ENCODE data around the gene PTGFRN.
"Not testable (repeated sequence)": the region's sequence is repeated elsewhere in the genome, so short reads cannot be mapped to it uniquely, and the experiment has no call there.

Gene PTGFRN

GRCh38 chr1:116971965-116972673, 62.4 kb downstream of the PTGFRN start:
- no peak for DNase-seq (ENCODE audit: low read depth)

GRCh38 chr1:116972674-116973030, 62.9 kb downstream of the PTGFRN start:
- DNase-seq (ENCODE audit: low read depth) = no peak

- DNase-seq (ENCODE audit: low read depth) = not testable (repeated sequence)
Measured at GRCh38 chr1:116980309-116980708, 70.6 kb downstream of the PTGFRN start.

GRCh38 chr1:116981521-116982037, 71.9 kb downstream of the PTGFRN start:
- no peak for DNase-seq (ENCODE audit: low read depth)

GRCh38 chr1:116982319-116983004, 72.7 kb downstream of the PTGFRN start:
- no peak for DNase-seq (ENCODE audit: low read depth)

- no peak for DNase-seq (ENCODE audit: low read depth)
Measured at GRCh38 chr1:116983112-116983511, 73.4 kb downstream of the PTGFRN start.

- no peak for DNase-seq (ENCODE audit: low read depth)
Measured at GRCh38 chr1:116983678-116984077, 74.0 kb downstream of the PTGFRN start.

- no peak for DNase-seq (ENCODE audit: low read depth)
Measured at GRCh38 chr1:116984406-116985160, 74.9 kb downstream of the PTGFRN start.

GRCh38 chr1:116986421-116987255, 76.9 kb downstream of the PTGFRN start:
- DNase-seq (ENCODE audit: low read depth) = no peak

- DNase-seq (ENCODE audit: low read depth) = no peak
Measured at GRCh38 chr1:116987256-116987555, 77.5 kb downstream of the PTGFRN start.

GRCh38 chr1:116988248-116988647, 78.5 kb downstream of the PTGFRN start:
- DNase-seq (ENCODE audit: low read depth) = no peak

GRCh38 chr1:116988908-116989307, 79.2 kb downstream of the PTGFRN start:
- no peak for DNase-seq (ENCODE audit: low read depth)

- DNase-seq (ENCODE audit: low read depth) = no peak
Measured at GRCh38 chr1:116989835-116990234, 80.1 kb downstream of the PTGFRN start.

- DNase-seq (ENCODE audit: low read depth) = no peak
Measured at GRCh38 chr1:116990612-116991151, 81.0 kb downstream of the PTGFRN start.

GRCh38 chr1:116991171-116991845, 81.6 kb downstream of the PTGFRN start:
- DNase-seq (ENCODE audit: low read depth) = no peak

GRCh38 chr1:116991918-116992317, 82.2 kb downstream of the PTGFRN start:
- DNase-seq (ENCODE audit: low read depth) = no peak

- DNase-seq (ENCODE audit: low read depth) = no peak
Measured at GRCh38 chr1:116993286-116993685, 83.6 kb downstream of the PTGFRN start.

- no peak for DNase-seq (ENCODE audit: low read depth)
Measured at GRCh38 chr1:116994411-116994810, 84.7 kb downstream of the PTGFRN start.

- DNase-seq (ENCODE audit: low read depth) = no peak
Measured at GRCh38 chr1:116997066-116997465, 87.3 kb downstream of the PTGFRN start.

- no peak for DNase-seq (ENCODE audit: low read depth)
Measured at GRCh38 chr1:116997636-116998035, 87.9 kb downstream of the PTGFRN start.

GRCh38 chr1:116999596-116999995, 89.9 kb downstream of the PTGFRN start:
- no peak for DNase-seq (ENCODE audit: low read depth)

Measured in GM04503 (cell line).